Measurements from ENCODE around the gene DOCK11.

GRCh38 chrX:118522230-118522926 lies 26.8 kb downstream of the DOCK11 start:
- no peak for TF ChIP-seq TAF1 (IDR thresholded peaks at IDR 0.05; ENCODE audit: low read depth)
- TF ChIP-seq MAX (IDR thresholded peaks at IDR 0.05) = no peak
- no peak for TF ChIP-seq EP300 (IDR thresholded peaks at IDR 0.05; ENCODE audit: borderline replicate concordance)
- no peak for TF ChIP-seq REST (IDR thresholded peaks at IDR 0.05; ENCODE audit: low read depth)
- no peak for TF ChIP-seq TCF12 (IDR thresholded peaks at IDR 0.05; ENCODE audit: low read depth)
- TF ChIP-seq CEBPB (IDR thresholded peaks at IDR 0.05) = no peak
- no peak for TF ChIP-seq NFIC (IDR thresholded peaks at IDR 0.05)
- no peak for TF ChIP-seq CREB1 (IDR thresholded peaks at IDR 0.05; ENCODE audit: low read depth)
- no peak for TF ChIP-seq TEAD4 (IDR thresholded peaks at IDR 0.05)
